GM20431 (cell line): ENCODE measurements around the gene RMP24.

Experiments
- in situ Hi-C: fragments of 300-500 bp; cut with MseI, MboI; formaldehyde crosslinking; loops from one replicate; pipeline ENCODE4 v1.15.0; 2020; ENCODE audit warnings: low sequenced_read_pairs; ENCODE audit not compliant: unreplicated experiment

RMP24 gene

DNA sequence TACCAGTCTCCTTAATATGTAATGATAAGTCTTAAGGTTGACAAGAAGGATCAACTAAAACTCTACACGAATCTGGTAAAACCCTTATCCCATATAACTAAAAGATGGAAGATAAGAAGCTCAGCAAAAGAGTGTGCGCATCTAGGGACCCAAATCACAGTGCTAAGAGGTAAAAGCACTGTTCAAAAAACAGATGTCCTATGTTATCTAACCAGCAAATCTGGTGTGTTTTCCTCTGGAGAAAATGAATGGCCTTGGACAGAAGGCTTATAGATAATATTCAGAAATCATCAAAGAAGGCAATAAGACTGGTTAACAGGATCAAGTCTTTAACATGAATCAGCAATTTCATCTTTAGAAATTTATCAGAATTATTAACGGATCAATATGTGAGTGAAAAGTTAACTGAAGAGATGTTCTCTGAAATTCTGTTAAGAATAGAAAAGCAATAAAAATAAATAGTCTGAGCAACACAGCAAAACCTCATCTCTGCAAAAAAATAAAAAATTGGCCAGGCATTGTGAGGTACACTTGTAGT, 47.8 kb downstream of the RMP24 start:
- in situ Hi-C loops = loop anchor here (25.0 kb wide), 1 partner anchor 267 kb away; the partner anchor contains the start of gene FHOD3

GRCh38 chr18:36023336-36023735, 50.9 kb downstream of the RMP24 start:
- in situ Hi-C loops = loop anchor here (25.0 kb wide), 1 partner anchor 264 kb away; the partner anchor contains the start of gene FHOD3

- in situ Hi-C loops = loop anchor here (25.0 kb wide), 1 partner anchor 263 kb away; the partner anchor contains the start of gene FHOD3
Observed at GRCh38 chr18:36024241-36024640, 51.8 kb downstream of the RMP24 start.

DNA sequence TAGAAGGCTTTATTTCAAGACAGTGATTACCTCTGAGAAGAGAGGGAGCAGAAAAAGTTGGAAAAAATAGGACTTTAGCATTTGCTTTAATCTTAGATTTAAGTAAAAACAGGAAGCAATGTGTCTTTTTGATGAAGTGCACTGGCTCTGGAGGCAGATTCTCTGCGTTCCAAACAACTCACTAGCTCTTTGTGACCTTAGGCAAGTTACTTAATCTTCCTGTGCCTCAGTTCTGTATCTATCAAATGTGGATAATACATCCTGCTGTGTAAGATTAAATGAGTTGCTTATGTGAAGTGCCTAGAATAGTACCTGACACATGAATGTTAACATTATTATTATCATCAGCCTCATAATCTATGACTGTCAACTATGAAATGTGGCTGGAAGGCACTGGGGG, 52.5 kb downstream of the RMP24 start:
- in situ Hi-C loops = no loop called here

DNA sequence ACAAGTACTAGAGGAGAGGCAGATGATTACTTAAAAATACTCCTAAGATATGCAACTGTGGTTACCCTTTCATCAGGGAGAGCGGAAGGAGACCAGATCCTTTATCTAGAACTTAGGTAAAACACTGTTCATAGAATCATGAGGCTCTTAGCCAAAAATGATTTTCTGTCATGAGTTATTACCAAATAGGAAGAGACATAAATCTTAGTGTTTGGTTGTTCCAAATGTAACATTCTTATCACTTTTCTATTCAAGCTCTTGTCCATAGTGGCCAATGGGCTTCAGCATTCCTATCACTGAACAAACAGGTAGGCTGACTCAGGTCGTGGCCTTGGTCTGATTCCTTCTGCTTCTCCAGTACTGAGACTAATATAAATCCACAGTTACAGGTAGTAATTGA, 56.4 kb downstream of the RMP24 start:
- in situ Hi-C loops = no loop called here
